MM.1S (cell line): ENCODE results near the gene DAAM1.

ENCODE experiments used
- EZH2 ChIP-seq: fragments of 300-600 bp; sonication (generic); optimal IDR thresholded peaks from 2 replicates; pipeline ENCODE3; 2017; ENCODE audit warnings: low read depth, mild to moderate bottlenecking, antibody characterized with exemption, low read length, mixed read lengths
- EZH2phosphoT487 ChIP-seq: fragments of 300-600 bp; sonication (generic); IDR thresholded peaks from 2 replicates; pipeline ENCODE4 v1.6.1; 2018; ENCODE audit warnings: antibody characterized with exemption, low read length
- TF ChIP-seq, protein P1 (sequence below): fragments of 300-600 bp; sonication (generic); IDR thresholded peaks from 2 replicates; pipeline ENCODE4 v1.5.1; 2016; ENCODE audit warnings: antibody characterized with exemption, low read length, mixed read lengths

DNA sequence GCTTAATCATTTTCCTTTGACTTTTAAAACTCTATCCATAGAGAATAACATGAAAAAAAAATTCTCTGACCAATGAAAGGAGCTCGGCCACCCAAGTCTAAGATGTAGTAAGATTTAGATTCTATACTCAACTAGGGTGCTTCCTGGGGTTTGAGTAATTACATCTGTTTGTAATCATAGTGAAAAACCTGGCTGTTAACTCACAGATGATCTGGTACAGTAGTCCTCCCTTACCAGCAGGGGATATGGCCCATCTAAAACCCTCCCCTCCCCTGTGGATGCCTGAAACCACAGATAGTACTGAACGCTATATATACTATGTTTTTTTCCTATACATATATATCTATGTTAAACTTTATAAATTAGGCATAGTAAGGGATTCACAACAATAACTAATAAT is 89.2 kb downstream of the DAAM1 start:
- TF ChIP-seq, protein P1, sequence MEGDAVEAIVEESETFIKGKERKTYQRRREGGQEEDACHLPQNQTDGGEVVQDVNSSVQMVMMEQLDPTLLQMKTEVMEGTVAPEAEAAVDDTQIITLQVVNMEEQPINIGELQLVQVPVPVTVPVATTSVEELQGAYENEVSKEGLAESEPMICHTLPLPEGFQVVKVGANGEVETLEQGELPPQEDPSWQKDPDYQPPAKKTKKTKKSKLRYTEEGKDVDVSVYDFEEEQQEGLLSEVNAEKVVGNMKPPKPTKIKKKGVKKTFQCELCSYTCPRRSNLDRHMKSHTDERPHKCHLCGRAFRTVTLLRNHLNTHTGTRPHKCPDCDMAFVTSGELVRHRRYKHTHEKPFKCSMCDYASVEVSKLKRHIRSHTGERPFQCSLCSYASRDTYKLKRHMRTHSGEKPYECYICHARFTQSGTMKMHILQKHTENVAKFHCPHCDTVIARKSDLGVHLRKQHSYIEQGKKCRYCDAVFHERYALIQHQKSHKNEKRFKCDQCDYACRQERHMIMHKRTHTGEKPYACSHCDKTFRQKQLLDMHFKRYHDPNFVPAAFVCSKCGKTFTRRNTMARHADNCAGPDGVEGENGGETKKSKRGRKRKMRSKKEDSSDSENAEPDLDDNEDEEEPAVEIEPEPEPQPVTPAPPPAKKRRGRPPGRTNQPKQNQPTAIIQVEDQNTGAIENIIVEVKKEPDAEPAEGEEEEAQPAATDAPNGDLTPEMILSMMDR = no peak
- TF ChIP-seq EZH2phosphoT487 (no peak), EZH2 (no peak)
